Lower leg skin (tissue), 4 donors: ENCODE measurements around the gene POU2AF3. TPM values are rescaled to one million over a fixed set of nuclear protein-coding genes. Genes with fewer than 3 reads are reported as not detected.
"Not testable (repeated sequence)": the region's sequence is repeated elsewhere in the genome, so short reads cannot be mapped to it uniquely, and the experiment has no call there.

Experiments used
- DNase-seq, 2 donors: peaks; one replicate each; pipeline ENCODE4 v3.0.0-alpha.2; 2019; ENCODE audit warnings: low spot score in 2 of 2
- H3K4me3 ChIP-seq: fragments of 200-600 bp; sonication (generic); 2 replicates; pipeline ENCODE4 v1.5.1; 2017; ENCODE audit warnings: mild to moderate bottlenecking, low read depth; ENCODE audit not compliant: poor library complexity, severe bottlenecking
- POLR2A ChIP-seq, 2 donors: fragments of 450-650 bp; IDR thresholded peaks; one replicate each; pipeline ENCODE4 v1.6.1; 2016 to 2017; ENCODE audit warnings: antibody characterized with exemption in 2 of 2, mild to moderate bottlenecking in 1 of 2, moderate library complexity in 1 of 2
- WGBS, 2 donors: methylation state at CpG; one replicate each; pipeline ENCODE4 v1.1.5; 2018; 5-methylcytosine and 5-hydroxymethylcytosine counted together
- intact Hi-C: fragments of 100-400 bp; cut with DNase I; formaldehyde crosslinking; loops from one replicate; pipeline ENCODE4 v1.15.0; 2023; ENCODE audit warnings: low total_unique reads
- total RNA-seq, 4 donors: library from RNA; depleted of rRNA; stranded (reverse); fragments of >200 nt; gene quantifications; one replicate each; pipeline ENCODE4 v1.1.0, GENCODE V29; 2016
- TF ChIP-seq, protein P1 (sequence below), 3 donors: fragments of 450-650 bp; IDR thresholded peaks; one replicate each; pipeline ENCODE4 v1.5.1; 2016; ENCODE audit warnings: antibody characterized with exemption in 3 of 3, mild to moderate bottlenecking in 3 of 3, moderate library complexity in 2 of 3

POU2AF3 gene
- total RNA-seq, 4 donors from 2014 or later, result not detected

- intact Hi-C loops, result loop anchor here (5.0 kb wide), 2 partner anchors 145 to 160 kb away; no protein-coding TSS in a partner anchor
- no peak for DNase-seq
- TF ChIP-seq, protein P1, sequence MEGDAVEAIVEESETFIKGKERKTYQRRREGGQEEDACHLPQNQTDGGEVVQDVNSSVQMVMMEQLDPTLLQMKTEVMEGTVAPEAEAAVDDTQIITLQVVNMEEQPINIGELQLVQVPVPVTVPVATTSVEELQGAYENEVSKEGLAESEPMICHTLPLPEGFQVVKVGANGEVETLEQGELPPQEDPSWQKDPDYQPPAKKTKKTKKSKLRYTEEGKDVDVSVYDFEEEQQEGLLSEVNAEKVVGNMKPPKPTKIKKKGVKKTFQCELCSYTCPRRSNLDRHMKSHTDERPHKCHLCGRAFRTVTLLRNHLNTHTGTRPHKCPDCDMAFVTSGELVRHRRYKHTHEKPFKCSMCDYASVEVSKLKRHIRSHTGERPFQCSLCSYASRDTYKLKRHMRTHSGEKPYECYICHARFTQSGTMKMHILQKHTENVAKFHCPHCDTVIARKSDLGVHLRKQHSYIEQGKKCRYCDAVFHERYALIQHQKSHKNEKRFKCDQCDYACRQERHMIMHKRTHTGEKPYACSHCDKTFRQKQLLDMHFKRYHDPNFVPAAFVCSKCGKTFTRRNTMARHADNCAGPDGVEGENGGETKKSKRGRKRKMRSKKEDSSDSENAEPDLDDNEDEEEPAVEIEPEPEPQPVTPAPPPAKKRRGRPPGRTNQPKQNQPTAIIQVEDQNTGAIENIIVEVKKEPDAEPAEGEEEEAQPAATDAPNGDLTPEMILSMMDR (IDR thresholded peaks at IDR 0.05), result no peak
- TF ChIP-seq POLR2A (IDR thresholded peaks at IDR 0.05), result no peak
- WGBS, 2 donors, result 63 to 64% methylated on average over 3 of the region's 3 CpGs
- H3K4me3 ChIP-seq, result no peak overlapping the region
Measured at GRCh38 chr11:111282562-111283075, 15.7 kb upstream of the POU2AF3 start.

GRCh38 chr11:111283945-111284481, 14.3 kb upstream of the POU2AF3 start:
- intact Hi-C loops, result loop anchor here (5.0 kb wide), 2 partner anchors 143 to 158 kb away; no protein-coding TSS in a partner anchor
- TF ChIP-seq, protein P1 (IDR thresholded peaks at IDR 0.05), result no peak
- no peak for TF ChIP-seq POLR2A (IDR thresholded peaks at IDR 0.05)
- WGBS, 2 donors, result 74 to 81% methylated on average over 31 to 32 of the region's 33 CpGs
- DNase-seq, result no peak
- no peak overlapping the region for H3K4me3 ChIP-seq

DNA sequence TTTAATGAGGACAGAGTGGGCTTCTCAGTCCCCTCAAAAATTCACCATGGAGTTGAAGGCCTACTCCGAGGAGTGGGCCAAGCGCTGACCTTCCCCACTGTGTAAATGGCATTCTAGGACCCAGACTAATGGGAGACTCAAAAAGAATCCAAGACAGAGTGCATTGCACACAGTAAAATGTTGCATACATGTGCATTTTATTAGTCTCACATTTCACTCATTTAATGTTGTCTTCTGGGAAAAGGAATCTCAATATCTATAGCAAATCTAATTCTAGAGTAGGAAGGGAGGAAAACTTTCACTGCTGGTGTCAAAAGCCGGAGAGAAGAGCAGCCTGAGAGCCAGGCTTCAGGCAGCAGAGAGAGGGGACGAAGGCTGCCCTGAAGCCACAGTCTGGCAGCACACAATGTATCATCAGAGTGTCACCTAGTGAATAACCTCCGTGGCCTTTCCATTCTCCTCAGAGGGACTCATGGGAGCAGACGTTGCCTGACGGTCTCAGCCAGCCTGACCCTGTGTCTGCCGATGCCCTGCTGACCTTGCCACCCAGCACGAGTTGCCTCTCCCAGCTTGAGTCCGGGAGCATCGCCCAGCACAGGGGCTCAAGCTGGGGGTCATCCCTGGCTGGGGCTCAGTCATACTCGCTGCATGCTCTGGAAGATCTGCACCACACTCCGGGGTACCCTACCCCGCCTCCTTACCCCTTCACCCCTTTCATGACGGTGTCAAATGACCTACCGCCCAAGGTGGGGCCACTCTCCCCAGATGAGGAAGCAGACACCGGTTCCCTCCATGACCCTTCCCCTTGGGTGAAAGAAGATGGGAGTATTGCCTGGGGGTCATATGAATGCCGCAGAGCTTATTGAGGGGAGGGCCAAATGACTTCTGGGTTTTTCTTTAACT, 12.9 kb upstream of the POU2AF3 start:
- no peak for DNase-seq
- intact Hi-C loops, result no loop called here
- no peak overlapping the region for H3K4me3 ChIP-seq
- 83 to 91% methylated on average over 18 of the region's 18 CpGs for WGBS, 2 donors
- TF ChIP-seq POLR2A (IDR thresholded peaks at IDR 0.05), result no peak
- TF ChIP-seq, protein P1 (IDR thresholded peaks at IDR 0.05), result no peak

DNA sequence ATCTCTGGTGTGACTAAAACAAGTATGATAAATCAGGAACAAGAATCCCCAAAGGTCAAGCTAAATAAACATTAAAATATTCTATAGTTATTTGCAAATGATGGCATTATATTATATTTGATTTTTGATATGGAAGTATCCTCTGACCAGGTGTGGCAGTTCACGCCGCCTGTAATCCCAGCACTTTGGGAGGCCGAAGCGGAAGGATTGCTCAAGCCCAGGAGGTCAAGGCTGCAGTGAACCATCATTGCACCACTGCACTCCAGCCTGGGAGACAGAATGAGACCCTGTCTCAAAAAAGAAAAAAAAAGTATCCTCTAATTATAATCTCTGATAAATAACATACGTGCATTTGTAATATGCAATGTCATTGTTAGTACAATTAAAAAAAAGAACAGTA, 6.6 kb upstream of the POU2AF3 start:
- 94 to 97% methylated on average over 5 of the region's 5 CpGs for WGBS, 2 donors
- TF ChIP-seq, protein P1 (IDR thresholded peaks at IDR 0.05), result no peak
- no peak for TF ChIP-seq POLR2A (IDR thresholded peaks at IDR 0.05)
- intact Hi-C loops, result no loop called here
- DNase-seq, result no peak
- no peak overlapping the region for H3K4me3 ChIP-seq

GRCh38 chr11:111292408-111292807, 5.9 kb upstream of the POU2AF3 start:
- intact Hi-C loops, H3K4me3 ChIP-seq, DNase-seq: not testable (repeated sequence)
- WGBS, 2 donors, result 94 to 95% methylated on average over 1 of the region's 1 CpG

DNA sequence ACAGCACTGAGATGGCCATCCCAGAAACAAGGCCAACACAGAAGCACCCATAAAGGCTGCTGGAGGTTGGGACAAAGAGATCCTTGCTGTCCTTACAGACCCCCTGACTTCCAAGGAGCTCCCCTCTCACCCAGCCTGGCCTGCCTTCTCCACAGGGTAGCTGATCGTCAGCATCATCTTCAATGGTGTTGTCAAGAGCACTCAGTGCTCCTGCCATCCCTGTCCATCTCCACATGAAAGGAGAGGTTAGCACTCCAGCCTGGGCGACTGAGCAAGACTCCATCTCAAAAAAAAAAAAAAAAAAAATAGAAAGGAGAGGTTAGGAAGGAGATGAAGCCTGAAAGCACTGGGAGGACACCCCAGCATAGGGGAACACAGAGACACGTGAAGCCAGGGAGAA, 2.1 kb upstream of the POU2AF3 start:
- no peak for DNase-seq
- WGBS, 2 donors, result 90 to 94% methylated on average over 3 of the region's 3 CpGs
- intact Hi-C loops, result no loop called here
- no peak overlapping the region for H3K4me3 ChIP-seq
- TF ChIP-seq, protein P1 (IDR thresholded peaks at IDR 0.05), result no peak
